Smooth muscle cell (in vitro differentiated cells): ENCODE data around the gene NAT8L. TPM values are rescaled to one million over a fixed set of nuclear protein-coding genes. Genes with fewer than 3 reads are reported as not detected.

Experiments
- DNase-seq: peaks from one replicate; lab custom pipeline; 2025; ENCODE audit not compliant: unreplicated experiment; lab: John Stamatoyannopoulos, UW
- H2AFZ ChIP-seq: fragments of 200-600 bp; sonication (generic); 2 replicates; pipeline ENCODE4 v1.6.0; 2016; ENCODE audit warnings: antibody characterized with exemption, low read depth, mild to moderate bottlenecking
- H3F3A ChIP-seq: fragments of 200-600 bp; sonication (generic); 2 replicates; pipeline ENCODE4 v1.6.0; 2017; ENCODE audit warnings: antibody characterized with exemption, low read depth
- H3K27ac ChIP-seq: fragments of 200-600 bp; sonication (generic); 2 replicates; pipeline ENCODE4 v1.5.1; 2016; ENCODE audit warnings: low read depth, mild to moderate bottlenecking
- H3K27me3 ChIP-seq: fragments of 200-600 bp; sonication (generic); 2 replicates; pipeline ENCODE4 v1.6.1; 2016; ENCODE audit warnings: low read depth, mild to moderate bottlenecking
- H3K36me3 ChIP-seq: fragments of 200-600 bp; sonication (generic); 2 replicates; pipeline ENCODE4 v1.5.1; 2016; ENCODE audit warnings: low read depth
- H3K4me1 ChIP-seq: fragments of 200-600 bp; sonication (generic); 2 replicates; pipeline ENCODE4 v1.5.1; 2016; ENCODE audit warnings: low read depth
- H3K4me2 ChIP-seq: fragments of 200-600 bp; sonication (generic); 2 replicates; pipeline ENCODE4 v1.6.0; 2016; ENCODE audit warnings: mild to moderate bottlenecking
- H3K4me3 ChIP-seq: fragments of 200-600 bp; sonication (generic); 2 replicates; pipeline ENCODE4 v1.5.1; 2016; ENCODE audit warnings: mild to moderate bottlenecking
- H3K79me2 ChIP-seq: fragments of 200-600 bp; sonication (generic); 2 replicates; pipeline ENCODE4 v1.6.0; 2016; ENCODE audit warnings: low read depth, mild to moderate bottlenecking
- H3K9ac ChIP-seq: fragments of 200-600 bp; sonication (generic); 2 replicates; pipeline ENCODE4 v1.6.0; 2016; ENCODE audit warnings: low read depth
- H3K9me3 ChIP-seq: fragments of 200-600 bp; sonication (generic); replicated peaks from 2 replicates; pipeline ENCODE4 v1.5.1; 2016; ENCODE audit warnings: low read depth
- H4K20me1 ChIP-seq: fragments of 200-600 bp; sonication (generic); 2 replicates; pipeline ENCODE4 v1.6.0; 2016; ENCODE audit warnings: low read depth
- CTCF ChIP-seq: fragments of 200-600 bp; sonication (generic); IDR thresholded peaks from 2 replicates; pipeline ENCODE4 v1.5.1; 2017; ENCODE audit warnings: borderline replicate concordance, mild to moderate bottlenecking, antibody characterized with exemption; ENCODE audit not compliant: insufficient read depth, poor library complexity, severe bottlenecking
- WGBS: methylation state at CpG from one replicate; pipeline ENCODE4 v1.1.7; 2016; ENCODE audit warnings: low lambda C conversion rate; 5-methylcytosine and 5-hydroxymethylcytosine counted together
- polyA plus RNA-seq: library from polyadenylated mRNA; unstranded; fragments of >200 nt; fragmentation: Nextera tagmentation; extraction: Ambion mirVana; gene quantifications from 2 replicates; pipeline ENCODE4 v1.2.1, GENCODE V29; 2016
- total RNA-seq: library from RNA; depleted of rRNA; stranded (reverse); fragments of >200 nt; gene quantifications from 2 replicates; pipeline ENCODE4 v1.2.3, GENCODE V29; 2014

NAT8L gene
- total and polyA plus RNA-seq, 2 experiments from 2014 or later, result not detected

GRCh38 chr4:2095236-2096072 is 36.3 kb downstream of the NAT8L start:
- Histone ChIP-seq H3F3A (no peaks in the 10 kb centered on the region), H3K36me3 (no peaks in the 10 kb centered on the region), H3K4me1 (no peaks in the 10 kb centered on the region), H3K27me3 (peaks cover 5% of the 10 kb centered on the region), H3K9me3 (no peaks in the 10 kb centered on the region), H3K79me2 (no peaks in the 10 kb centered on the region), H4K20me1 (no peaks in the 10 kb centered on the region), H3K4me2 (no peak overlapping the region), H3K9ac (no peak overlapping the region), H3K27ac (no peak overlapping the region), H3K4me3 (no peak overlapping the region), H2AFZ (no peak overlapping the region)
- WGBS, result 85% methylated on average over 16 of the region's 16 CpGs
- no peak for TF ChIP-seq CTCF
- no peak for DNase-seq

DNA sequence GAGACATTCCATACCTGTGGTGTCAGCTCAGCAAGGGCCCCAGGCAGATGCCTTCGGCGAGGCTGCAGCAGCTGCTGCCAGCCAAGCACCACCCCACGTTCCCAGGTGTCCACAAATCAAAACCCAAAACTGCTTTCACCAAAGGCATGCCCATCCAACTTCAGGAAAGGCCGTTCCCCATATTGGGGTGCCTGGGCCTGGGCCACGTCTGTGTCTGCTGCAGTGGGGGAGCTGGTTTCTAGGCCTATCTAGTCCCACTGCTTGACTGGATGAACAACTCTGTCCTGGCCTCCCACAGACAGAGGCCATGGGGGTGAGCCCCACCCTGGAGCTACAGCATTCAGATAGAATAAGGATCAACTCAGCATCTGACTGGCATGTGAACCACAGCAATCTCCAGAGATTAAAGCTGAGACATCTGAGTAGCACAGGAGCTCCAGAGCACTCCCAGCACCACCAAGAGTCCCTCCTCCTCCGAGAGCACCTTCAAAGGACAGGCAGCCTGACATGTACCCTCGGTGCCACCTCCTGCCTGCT is 37.0 kb downstream of the NAT8L start:
- H3K36me3 ChIP-seq, result no peaks in the 10 kb centered on the region
- WGBS, result 77% methylated on average over 7 of the region's 7 CpGs
- no peak overlapping the region for H3K27ac ChIP-seq
- H3K9me3 ChIP-seq, result no peaks in the 10 kb centered on the region
- H3K79me2 ChIP-seq, result no peaks in the 10 kb centered on the region
- no peak overlapping the region for H2AFZ ChIP-seq
- H3K4me1 ChIP-seq, result no peaks in the 10 kb centered on the region
- no peak for TF ChIP-seq CTCF
- peaks cover 5% of the 10 kb centered on the region for H3K27me3 ChIP-seq
- H3F3A ChIP-seq, result no peaks in the 10 kb centered on the region
- no peaks in the 10 kb centered on the region for H4K20me1 ChIP-seq
- no peak overlapping the region for H3K4me2 ChIP-seq
- no peak overlapping the region for H3K4me3 ChIP-seq
- DNase-seq, result no peak
- no peak overlapping the region for H3K9ac ChIP-seq

GRCh38 chr4:2101346-2102044 is 42.4 kb downstream of the NAT8L start:
- Histone ChIP-seq H3K9me3 (peaks cover 12% of the 10 kb centered on the region), H3F3A (no peaks in the 10 kb centered on the region), H3K27ac (no peak overlapping the region), H4K20me1 (no peaks in the 10 kb centered on the region), H3K9ac (no peak overlapping the region), H3K79me2 (no peaks in the 10 kb centered on the region), H3K36me3 (no peaks in the 10 kb centered on the region), H3K4me3 (no peak overlapping the region), H3K4me1 (no peaks in the 10 kb centered on the region), H2AFZ (no peak overlapping the region), H3K4me2 (no peak overlapping the region), H3K27me3 (peaks cover 5% of the 10 kb centered on the region)
- 88% methylated on average over 7 of the region's 7 CpGs for WGBS
- TF ChIP-seq CTCF, result no peak
- no peak for DNase-seq
